ENCODE data around the gene CCDC92B.

CCDC92B gene

DNA sequence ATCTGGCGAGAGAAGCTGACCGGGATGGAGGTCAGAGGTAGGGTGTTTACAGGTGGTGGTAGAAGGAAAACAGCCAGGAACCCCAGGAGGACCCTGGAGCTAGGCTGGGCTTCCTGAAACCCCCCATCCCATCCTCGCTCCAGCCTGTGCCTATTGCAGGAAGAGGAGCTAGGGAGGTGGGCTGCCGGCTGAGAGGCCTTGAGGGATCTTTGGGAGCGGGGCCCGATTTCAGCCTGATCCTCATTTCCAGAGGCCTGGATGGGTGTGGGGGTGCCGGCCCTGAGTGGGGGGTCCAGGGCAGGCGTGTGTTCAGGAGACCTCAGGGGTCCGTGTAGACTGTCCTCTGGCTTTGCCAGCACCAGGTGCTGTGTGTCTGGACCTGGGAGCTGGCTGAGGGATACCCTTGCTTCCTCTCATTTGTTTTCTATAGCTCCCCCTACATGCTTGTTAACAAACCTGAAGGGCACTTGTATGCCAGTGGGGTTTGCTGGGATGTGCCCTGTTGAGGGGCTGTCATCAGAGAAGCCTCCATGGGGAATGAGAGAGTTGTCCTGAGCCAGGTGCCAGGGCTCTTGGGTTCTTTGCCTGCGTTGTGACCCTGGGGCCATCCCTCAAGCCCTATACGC is 27.9 kb upstream of the CCDC92B start:
- no peak for DNase-seq

DNA sequence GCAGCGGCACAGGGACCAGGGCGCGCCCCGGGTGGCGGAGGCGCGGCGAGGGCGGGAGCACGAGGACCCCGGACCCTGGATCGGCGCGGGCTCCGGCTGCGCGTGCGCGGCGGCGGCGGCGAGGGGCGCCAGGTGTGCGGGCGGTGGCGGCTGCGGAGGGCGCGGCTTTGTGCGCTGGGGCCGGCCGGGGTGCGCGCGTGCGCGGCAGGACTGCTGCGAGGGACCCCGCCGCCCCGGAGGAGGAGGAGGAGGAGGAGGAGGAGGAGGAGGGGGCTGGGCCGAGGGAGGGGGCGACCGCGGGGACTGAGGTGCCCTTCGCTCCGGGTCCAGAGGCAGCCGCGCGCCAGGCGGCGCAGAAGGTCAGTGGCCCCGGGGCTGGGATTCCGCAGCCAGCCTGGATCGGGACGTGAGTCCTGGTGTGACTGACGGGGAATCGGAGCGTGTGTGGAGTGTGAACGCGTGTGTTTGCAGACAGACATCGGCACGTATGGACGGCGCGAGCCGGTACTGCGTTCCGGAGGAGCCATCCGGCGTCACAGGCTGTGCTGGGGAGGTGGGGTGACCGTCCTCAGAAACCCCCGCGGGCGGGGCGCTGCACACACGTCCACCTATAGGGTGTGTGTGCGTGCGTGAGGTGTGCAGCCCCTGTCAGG is 27.3 kb upstream of the CCDC92B start:
- DNase-seq: no peak

DNA sequence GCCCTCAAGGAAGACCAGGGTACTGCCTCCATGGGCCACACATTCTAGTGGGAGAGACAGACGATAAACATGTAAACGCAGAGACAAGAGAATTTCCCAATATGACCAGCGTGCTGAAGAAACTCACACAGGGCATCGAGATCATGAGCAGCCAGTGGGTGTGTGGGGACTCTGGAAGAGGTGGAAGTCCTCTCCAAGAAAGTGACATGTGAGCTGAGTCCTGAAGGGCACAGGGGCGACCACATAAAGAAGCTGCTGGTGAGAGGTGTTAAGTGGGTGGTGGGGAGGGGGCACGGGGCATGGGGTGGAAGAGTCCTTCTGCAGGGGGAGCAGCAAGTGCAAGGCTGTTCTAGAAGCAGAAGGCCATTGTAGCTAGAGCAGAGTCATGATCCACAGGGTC is 25.8 kb upstream of the CCDC92B start:
- no peak for DNase-seq

DNA sequence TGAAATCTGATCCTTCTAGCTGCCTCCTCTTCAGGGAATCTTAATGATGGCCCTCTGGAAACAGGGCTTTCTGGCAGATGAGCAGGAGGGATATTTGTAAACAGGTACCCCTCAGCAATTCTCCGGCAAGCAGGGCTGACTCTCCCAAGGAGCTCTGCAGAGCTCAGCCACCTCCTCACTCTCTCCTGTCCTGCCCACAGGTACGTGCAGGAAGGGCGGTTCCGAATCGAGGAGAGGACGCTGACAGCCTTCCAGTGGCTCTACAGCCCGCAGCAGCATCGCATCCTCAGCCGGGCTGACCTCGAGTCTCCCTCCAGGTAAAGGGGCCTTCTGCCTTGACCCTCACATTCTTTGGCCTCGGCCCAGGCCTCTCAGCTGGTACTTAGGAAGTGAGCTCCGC is 20.7 kb upstream of the CCDC92B start:
- no peak for DNase-seq

DNA sequence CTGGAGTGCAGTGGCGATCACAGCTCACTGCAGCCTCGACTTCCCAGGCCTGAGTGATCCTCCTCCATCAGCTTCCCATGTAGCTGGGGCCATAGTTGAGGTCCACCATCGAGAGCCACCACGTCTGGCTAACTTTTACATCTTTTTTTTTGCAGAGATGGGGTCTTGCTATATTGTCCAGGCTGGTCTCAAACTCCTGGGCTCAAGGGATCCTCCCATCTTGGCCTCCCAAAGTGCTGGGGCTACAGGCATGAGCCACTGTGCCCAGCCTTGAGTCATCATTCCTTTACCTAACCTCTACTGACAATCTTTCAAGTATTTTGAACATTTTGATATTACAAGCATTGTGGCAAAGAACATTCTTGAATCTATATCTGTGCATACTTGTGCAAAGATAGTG is 9.4 kb upstream of the CCDC92B start:
- no peak for DNase-seq

DNA sequence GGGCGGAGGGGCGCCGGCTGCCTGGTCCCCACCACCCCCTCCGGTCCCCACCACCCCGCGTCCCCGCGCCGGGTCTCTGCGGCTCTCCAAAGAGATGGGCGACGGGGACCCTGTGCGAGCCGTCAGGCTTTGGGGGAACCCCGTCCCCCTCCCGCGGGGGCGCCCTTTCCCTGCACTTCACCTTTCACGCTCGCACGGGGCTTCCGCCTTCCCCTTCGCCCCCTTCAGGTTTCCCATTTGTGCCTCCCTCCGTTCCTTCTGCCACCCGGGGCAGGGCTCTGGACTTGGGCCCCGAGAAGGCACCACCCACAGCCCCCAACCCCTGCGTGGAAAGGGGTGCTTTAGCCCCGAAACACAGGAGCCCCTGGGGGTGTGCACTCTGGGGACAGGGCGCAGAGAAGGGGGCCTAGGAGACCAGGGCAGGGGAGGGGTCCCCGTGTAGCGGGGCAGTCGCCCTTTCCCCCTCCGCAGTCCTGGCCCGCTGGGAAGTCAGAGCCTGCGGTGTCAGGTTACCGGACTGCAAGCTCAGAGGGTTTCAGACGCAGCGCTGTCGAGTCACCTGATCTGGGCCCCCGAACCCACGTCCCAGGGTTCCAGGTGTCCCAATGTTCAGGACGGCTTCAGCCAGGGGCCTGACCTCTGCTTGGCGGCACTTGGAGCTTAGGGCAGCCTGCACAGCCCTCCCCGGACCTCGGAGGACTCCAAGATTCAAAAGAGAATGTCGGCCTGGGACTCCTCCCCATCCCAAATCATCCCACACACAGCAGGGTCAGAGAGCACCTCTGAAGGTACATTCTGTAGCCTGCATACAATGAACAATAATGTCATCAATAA is 6.7 kb upstream of the CCDC92B start:
- DNase-seq: no peak

DNA sequence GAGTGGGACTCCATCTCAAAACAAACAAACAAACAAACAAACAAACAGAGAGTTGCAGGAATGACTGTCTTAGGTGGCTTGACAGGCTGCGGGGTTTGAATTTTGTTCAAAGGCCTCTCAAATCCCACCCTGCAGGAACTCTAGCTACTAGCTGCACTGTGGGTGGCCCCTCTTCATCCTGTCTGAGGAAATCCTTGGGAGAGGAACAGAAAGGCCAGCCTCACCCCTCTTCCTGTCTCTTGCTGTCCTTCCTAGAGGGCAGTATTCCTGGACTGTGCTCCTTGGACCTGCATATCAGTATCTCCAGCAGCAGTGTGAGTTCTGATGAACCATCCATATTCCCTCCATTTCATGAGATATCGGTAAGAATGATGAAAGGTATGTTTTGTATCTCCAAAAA is 2.0 kb upstream of the CCDC92B start:
- no peak for DNase-seq

DNA sequence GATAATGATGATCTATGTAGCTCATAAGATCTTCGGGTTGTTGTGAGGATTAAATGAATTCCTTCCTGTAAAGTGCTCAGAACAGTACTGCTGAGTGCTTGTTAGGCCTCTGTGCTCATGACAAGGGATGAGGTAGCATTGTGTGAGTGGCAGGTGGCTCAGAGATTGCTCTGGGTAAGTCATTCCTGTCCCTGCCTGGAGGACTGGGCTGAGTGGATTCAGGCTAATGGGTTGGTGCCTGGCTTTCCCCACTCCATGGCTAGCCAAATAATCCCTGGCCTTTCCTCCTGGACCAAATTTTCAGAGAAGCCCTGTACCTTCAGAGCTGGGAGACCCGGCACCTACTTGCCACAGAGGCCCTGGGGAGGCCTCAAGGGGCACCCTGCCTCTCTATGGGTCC is 1.3 kb upstream of the CCDC92B start:
- no peak for DNase-seq

DNA sequence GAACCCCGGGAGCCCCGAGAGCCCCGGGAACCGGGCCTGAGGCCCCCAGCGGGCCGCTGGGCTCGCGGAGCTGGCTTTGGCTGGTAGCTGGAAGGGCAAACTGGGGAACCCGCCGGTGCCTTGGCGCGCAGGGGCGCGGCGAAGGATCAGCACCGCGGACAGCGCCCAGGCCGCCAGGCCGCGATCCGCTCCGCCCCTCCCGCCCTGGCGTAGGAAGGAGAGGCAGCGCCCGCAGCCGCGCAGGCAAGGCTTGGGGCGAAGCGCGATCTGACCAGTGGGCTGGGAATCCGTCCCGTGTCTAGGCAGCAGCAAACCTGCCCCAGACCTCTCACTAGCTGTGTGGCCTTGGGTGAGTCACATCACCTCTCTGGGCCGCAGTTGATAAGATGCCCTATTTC is 331 bp upstream of the CCDC92B start:
- peak; percentile 67 for DNase-seq

DNA sequence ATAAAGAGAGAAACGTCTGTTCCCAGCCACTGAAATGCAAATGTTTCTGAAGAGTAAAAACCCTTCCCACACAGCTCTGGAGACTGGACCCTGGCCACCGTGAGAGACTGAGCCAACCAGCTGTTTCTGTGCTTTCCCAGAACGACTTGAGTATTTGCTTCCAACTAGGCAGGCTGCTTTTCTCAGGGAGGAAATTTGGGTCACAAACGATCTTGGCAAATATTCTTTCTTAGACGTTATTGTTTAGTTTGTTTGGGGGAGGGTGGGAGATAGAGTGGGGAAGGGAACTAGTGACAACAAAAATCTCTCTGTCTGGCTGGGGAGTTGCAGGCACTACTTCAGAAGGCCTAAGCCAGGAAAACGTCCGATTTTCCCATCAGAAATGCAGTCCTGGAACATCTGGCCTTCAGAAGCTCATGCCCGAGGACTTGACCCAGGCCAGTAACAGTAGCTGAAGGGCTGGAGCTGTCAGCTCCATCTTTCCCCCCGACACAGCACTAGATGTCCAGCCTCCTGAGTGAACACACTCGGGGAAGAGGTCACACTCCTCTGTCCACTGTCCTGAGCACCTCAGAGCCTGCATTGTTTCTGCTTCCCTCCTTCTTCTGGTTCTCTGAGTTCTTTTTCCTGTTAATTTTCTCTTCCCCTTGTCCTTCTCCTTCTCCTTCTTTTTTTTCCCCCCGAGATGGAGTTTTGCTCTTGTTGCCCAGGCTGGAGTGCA is 4.0 kb downstream of the CCDC92B start:
- DNase-seq: no peak

DNA sequence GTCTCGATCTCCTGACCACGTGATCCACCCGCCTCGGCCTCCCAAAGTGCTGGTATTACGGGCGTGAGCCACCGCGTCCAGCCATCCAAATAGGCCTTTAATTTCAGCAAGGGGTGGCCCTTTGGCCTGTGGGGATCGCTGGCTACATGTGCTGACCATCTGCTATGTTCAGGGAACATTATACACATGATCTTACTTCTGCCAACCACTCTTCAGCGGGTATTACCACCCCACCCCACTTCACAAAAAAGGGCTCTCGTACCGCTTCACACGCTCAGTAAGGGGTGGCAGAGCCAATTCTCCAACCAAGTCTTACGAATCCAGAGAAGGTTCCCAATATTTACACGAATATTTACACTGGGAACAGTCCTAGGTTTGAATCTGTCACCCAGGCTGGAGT is 11.8 kb downstream of the CCDC92B start:
- DNase-seq: no peak

DNA sequence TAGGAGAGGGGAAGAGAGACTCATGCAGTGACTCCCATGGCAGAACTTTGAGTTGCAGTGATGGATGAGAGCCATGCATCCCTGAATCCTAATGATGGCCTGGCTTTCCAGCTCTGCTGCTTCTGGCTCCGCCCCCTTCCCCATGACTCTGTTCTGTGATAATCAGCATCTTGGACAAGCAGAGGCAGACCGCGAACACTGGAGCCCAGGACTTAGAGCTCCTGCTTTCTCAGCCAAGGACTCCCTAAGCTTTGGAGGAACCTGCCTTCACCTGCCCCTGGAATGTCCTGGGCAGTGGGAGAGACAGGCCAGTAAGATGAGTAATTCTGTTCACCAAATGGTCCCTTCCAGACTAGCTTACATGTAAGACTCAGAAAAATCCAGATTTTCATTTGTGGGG is 12.5 kb downstream of the CCDC92B start:
- no peak for DNase-seq

DNA sequence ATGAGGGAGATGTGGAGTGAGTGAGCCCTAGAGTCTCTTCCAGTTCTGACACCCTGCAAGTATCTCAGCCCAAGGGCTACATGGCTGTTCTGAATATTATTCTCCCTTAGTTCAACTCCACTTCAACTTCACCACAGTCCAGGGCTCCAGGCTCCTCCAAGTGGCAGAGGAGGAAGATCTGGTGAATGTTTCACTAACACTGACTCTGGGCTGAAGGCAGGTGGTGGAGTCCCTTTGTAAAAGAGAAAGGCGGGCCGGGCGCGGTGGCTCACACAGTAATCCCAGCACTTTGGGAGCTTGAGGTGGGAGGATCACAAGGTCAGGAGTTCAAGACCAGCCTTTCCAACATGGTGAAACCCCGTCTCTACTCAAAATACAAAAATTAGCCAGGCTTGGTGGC is 13.6 kb downstream of the CCDC92B start:
- no peak for DNase-seq

DNA sequence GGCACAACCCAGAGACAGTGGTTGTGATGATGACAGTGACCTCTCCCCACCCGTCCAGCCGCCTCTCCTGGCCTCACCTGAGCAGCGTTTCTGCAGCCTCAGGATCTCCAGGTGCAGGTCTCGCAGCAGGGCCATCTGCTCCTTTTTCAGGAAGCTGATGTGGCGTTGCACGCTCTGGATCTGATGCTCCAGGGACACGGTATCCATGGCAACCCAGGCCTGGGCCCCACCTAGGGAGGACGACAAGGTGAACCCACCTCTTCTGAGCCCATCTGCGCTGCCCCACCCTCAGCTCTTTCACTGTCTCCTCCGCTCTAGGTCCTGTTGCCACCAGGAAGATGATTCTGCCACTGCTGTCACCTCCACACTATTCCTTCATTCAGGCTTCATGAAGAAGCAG is 14.5 kb downstream of the CCDC92B start:
- no peak for DNase-seq

DNA sequence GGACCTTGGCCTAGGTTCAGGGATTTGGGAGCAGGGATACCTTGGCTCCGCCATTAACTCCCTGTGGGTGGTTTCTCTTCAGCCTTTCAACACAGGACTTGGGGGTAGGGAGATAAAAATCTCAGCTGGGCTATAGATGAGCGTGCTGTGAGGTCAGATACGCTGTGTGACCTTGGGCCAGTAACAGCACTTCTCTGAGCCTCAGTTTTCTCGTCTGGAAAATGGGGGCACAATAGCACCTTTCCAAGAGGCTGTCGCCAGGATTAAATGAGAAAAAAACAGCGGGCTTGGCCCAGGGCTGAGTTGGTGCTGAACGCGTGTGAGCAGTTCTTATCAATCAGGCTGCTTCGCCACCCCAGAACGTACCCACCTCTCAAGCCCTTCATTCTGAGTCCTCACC is 17.6 kb downstream of the CCDC92B start:
- no peak for DNase-seq

DNA sequence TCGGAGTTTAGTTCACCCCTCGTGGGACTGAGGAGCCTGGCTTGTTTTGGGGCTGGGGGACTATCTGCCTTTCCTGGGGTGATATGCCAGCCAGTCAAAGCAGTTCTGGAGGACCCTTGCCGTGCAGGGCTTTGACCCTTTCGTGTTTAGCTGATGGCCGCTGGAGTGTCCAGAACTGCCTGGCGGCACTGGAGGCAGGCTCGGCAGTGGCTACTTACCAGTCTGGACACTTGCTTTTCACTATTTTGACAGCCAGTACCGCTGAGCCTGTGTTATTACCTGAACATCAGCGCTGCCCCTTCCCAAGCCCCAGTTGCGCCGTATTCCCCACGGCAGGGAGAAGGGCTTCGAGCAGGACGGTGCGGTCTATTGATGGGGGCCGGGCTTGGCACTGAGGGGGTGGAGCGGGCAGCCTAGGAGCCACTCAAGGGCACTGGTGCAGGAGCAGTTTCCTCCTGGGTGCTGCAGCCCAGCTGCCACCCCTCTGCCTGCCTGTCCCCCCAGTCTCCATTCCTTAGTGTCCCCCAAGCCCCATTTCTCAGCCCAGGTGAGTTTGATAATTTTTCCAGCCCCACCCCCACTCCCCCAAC is 18.6 kb downstream of the CCDC92B start:
- DNase-seq: no peak

DNA sequence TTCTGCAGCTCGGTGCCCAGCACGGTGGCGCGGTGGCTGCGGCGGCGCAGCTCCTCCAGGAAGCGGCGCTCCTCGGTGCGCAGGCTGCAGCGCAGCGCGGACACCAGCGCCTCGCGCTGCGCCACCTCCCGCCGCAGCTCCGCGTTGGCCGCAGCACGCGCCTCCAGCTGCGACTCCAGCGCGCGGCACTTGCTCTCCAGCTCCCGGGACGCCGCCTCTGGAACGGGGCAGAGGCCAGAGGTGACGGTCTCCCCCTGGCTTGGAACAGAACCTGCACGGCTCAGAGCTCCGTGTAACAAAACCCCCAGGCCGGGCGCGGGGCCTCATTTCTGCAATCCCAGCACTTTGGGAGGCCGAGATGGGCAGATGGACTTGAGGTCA is 24.7 kb downstream of the CCDC92B start:
- no peak for DNase-seq

DNA sequence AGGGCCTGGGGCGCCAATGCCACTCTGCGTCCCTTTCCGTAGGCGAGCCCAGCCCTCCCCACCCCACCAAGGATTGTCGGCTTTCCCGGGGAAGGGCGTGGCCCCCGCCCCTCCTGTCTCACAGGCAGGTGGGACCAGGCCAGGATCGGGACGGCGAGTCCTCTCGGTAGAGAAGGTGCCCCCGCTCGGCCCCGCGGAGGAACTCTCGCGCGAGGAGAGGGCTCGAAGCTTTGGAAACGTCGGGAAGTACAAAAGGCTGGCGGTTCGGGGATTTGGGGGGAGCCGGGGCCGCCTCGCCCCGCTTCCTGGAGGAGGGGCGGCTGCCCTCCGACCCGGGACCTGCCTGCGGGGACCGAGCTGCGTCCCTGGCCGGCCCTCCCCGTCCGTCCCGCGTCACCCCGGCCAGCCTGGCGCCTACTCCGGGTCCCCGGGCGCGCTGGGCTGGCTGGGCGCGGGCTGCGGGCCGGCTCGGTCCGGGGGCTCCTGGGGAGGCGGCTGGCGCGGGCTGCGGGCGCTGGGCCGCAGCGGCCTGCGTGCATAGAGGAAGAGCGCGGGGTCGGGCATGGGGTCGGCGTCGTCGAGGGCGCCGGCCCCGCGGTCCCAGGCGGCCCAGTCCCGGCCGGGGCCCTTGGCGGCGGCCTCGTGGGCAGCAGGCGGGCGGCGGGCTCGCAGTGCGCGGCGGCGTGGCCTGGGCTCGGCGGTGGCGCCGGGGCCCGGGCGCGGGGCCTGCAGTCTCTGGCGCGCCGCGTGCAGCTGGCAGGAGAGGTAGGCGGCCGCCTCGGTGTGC is 25.3 kb downstream of the CCDC92B start:
- DNase-seq: no peak

DNA sequence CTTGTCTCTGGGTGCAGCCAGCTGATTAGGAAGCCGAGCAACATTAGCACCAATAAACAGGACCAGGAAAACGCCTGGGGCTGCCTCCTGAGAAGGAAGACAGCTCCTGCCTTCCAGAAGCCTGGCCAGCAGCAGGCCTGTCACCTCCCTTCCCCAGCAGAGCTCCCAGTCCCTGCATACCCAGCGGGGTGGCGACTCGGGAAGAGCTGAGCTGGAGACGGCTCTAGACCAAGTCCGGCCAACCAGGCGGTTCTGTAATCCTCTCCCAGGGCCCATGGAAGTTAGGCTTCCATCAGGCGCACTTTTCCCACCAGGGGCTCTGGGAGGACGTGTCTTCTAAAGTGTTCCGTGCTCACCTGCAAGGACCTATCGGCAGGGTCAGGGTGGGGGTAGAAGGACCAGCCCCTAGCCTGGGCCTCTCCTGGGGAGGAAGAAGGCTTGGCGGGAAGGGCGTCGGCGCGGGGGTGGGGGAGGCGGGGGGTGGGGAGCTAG is 25.9 kb downstream of the CCDC92B start:
- DNase-seq: no peak

DNA sequence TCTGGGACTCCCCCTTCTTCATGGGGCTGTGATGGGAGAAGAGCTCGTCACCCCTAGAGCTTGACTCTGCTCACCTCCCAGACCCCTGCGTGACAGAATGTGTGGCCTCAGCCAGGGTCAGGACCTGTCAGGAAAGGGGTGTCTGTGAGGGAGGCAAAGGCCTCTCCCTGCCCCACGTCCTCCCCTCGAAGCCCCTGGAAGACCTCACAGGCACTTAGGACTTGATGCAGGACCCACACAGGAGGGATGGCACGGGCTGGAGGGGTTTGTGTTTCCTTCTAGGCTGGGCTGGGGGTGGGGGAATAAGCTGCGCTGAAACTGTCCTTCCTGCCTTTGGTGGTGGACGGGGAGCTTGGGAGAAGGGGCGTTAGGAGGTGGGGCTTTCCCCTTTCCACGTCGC is 26.8 kb downstream of the CCDC92B start:
- DNase-seq: no peak

DNA sequence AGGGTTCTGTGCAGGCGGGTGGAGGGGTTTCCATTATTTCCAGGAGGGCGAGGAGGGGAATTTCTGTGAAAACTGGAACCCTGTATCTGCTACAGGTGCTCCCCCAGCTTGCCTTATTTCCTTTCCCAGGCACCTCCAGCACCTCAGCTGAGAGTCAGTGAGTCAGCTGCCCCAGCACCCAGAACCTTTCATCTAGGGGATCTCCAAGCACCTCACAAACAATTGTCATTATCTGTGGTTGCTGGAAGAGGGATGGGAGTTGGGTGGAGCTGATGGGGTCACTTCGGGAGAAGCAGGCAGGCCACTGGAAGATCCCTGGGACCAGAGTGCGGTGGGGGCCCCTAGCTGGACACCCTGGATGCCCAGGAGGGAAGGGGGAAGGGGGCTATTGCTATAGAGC is 27.8 kb downstream of the CCDC92B start:
- DNase-seq: no peak

DNA sequence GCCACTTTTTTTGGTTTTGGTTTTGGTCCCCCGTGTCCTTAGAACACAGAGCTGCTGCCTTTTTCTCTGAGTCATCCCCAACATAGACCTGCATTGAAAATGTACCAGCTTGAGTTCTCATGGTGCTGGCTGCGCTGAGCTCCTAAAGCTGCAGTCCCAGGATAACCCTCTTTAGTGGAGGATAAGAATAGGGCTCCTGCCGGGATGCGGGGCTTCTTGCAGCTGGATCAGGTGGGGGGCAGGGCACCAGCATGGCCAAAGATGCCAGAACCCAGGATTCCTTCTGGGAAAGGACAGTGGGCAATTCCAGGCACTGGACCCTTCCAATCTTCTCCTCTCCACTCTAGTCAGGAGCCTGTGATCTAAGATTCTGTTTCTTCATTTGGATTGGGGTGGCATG is 29.6 kb downstream of the CCDC92B start:
- no peak for DNase-seq
